WTC11 (cell line): ENCODE data around the gene PLAGL1.

ENCODE experiments used
- CTCF ChIP-seq: fragments of 200-600 bp; IDR thresholded peaks from 2 replicates; pipeline ENCODE4 v1.8.0; 2022; ENCODE audit warnings: antibody characterized with exemption
- GTF2I ChIP-seq: fragments of 250-450 bp; sonication (Bioruptor Pico); conservative IDR thresholded peaks from 2 replicates; pipeline ENCODE4 v1.4.0; 2021; ENCODE audit warnings: mild to moderate bottlenecking
- NR2C2 ChIP-seq: sonication (generic); formaldehyde crosslinking; IDR thresholded peaks from 2 replicates; pipeline ENCODE4 v1.8.0; 2022; ENCODE audit warnings: mild to moderate bottlenecking, missing genetic modification reagents

- TF ChIP-seq NR2C2 (CRISPR knock-in tag): no peak
- TF ChIP-seq CTCF: no peak
- no peak for TF ChIP-seq GTF2I (CRISPR knock-in tag)
Observed at GRCh38 chr6:143984666-143985065, 23.4 kb downstream of the PLAGL1 start.
